Measurements from ENCODE around the gene CYP2U1. TPM values are rescaled to one million over a fixed set of nuclear protein-coding genes. Genes with fewer than 3 reads are reported as not detected.

The CYP2U1 gene
- total RNA-seq, 1 experiment from 2014 or later, result 4.5 TPM

- TF ChIP-seq, protein P1, sequence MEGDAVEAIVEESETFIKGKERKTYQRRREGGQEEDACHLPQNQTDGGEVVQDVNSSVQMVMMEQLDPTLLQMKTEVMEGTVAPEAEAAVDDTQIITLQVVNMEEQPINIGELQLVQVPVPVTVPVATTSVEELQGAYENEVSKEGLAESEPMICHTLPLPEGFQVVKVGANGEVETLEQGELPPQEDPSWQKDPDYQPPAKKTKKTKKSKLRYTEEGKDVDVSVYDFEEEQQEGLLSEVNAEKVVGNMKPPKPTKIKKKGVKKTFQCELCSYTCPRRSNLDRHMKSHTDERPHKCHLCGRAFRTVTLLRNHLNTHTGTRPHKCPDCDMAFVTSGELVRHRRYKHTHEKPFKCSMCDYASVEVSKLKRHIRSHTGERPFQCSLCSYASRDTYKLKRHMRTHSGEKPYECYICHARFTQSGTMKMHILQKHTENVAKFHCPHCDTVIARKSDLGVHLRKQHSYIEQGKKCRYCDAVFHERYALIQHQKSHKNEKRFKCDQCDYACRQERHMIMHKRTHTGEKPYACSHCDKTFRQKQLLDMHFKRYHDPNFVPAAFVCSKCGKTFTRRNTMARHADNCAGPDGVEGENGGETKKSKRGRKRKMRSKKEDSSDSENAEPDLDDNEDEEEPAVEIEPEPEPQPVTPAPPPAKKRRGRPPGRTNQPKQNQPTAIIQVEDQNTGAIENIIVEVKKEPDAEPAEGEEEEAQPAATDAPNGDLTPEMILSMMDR (IDR thresholded peaks at IDR 0.05; ENCODE audit: unreplicated experiment), result no peak
- no peak for DNase-seq
- H3K9me3 Mint-ChIP-seq (ENCODE audit: low read depth, unreplicated experiment), result no peaks in the 10 kb centered on the region
- intact Hi-C loops (cut with micrococcal nuclease; ENCODE audit: unreplicated experiment), result no loop called here
- no peak overlapping the region for H3K4me3 Mint-ChIP-seq (ENCODE audit: low read depth, unreplicated experiment)
- no peaks in the 10 kb centered on the region for H3K27me3 Mint-ChIP-seq (ENCODE audit: unreplicated experiment)
- H3K27ac Mint-ChIP-seq (ENCODE audit: unreplicated experiment), result no peak overlapping the region
- CTCF ChIA-PET, result no interaction called here
- no peaks in the 10 kb centered on the region for H3K36me3 Mint-ChIP-seq (ENCODE audit: insufficient read depth, unreplicated experiment)
- BruUV-seq (replicated peaks), result no TSS peak
- no peaks in the 10 kb centered on the region for H3K4me1 Mint-ChIP-seq (ENCODE audit: low read depth, unreplicated experiment)
These were observed 38.9 kb downstream of the CYP2U1 start for GRCh38 chr4:107970063-107970798.

DNA sequence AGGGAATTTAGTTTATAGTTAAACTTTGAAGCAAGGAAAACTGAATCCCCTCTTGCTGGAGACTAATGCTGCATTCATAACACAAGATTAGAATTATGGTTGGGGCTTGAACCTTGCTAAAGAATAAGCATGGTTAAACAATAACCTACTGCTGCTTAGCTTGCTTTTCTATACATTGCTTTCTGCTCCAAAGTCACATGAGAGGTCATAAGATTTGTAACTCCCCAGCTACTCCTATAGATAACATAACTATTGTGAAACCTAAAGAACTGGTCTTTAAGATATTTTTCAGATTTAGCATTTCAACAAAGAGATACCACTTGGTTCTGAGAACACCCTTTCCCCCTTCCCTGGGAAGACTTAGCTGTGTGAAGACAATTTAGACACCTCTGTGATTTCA, 41.3 kb downstream of the CYP2U1 start:
- no peaks in the 10 kb centered on the region for H3K36me3 Mint-ChIP-seq (ENCODE audit: insufficient read depth, unreplicated experiment)
- no peak overlapping the region for H3K4me3 Mint-ChIP-seq (ENCODE audit: low read depth, unreplicated experiment)
- H3K9me3 Mint-ChIP-seq (ENCODE audit: low read depth, unreplicated experiment), result no peaks in the 10 kb centered on the region
- CTCF ChIA-PET, result no interaction called here
- no peaks in the 10 kb centered on the region for H3K4me1 Mint-ChIP-seq (ENCODE audit: low read depth, unreplicated experiment)
- no peak overlapping the region for H3K27ac Mint-ChIP-seq (ENCODE audit: unreplicated experiment)
- DNase-seq, result no peak
- no TSS peak for BruUV-seq (replicated peaks)
- TF ChIP-seq, protein P1 (IDR thresholded peaks at IDR 0.05; ENCODE audit: unreplicated experiment), result no peak
- H3K27me3 Mint-ChIP-seq (ENCODE audit: unreplicated experiment), result no peaks in the 10 kb centered on the region
- intact Hi-C loops (cut with micrococcal nuclease; ENCODE audit: unreplicated experiment), result no loop called here

DNA sequence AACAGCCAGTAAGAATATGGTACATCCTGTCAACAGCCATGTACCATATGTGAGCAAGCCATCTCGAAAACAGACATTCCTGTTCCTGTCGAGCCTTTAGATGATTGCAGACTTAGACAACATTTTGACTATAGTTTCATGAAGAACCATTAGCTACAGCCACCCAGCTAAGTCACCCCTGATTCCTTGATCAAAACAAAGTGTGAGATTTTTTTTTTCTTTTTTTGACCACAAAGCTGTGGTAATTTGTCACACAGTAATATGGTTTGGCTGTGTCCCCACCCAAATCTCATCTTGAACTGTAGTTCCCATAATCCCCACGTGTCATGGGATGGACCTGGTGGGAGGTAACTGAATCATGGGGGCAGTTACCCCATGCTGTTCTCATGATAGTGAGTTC, 43.2 kb downstream of the CYP2U1 start:
- no peaks in the 10 kb centered on the region for H3K4me1 Mint-ChIP-seq (ENCODE audit: low read depth, unreplicated experiment)
- no TSS peak for BruUV-seq (replicated peaks)
- TF ChIP-seq, protein P1 (IDR thresholded peaks at IDR 0.05; ENCODE audit: unreplicated experiment), result no peak
- no peak for DNase-seq
- H3K27me3 Mint-ChIP-seq (ENCODE audit: unreplicated experiment), result no peaks in the 10 kb centered on the region
- intact Hi-C loops (cut with micrococcal nuclease; ENCODE audit: unreplicated experiment), result no loop called here
- H3K9me3 Mint-ChIP-seq (ENCODE audit: low read depth, unreplicated experiment), result no peaks in the 10 kb centered on the region
- no peak overlapping the region for H3K27ac Mint-ChIP-seq (ENCODE audit: unreplicated experiment)
- H3K4me3 Mint-ChIP-seq (ENCODE audit: low read depth, unreplicated experiment), result no peak overlapping the region
- H3K36me3 Mint-ChIP-seq (ENCODE audit: insufficient read depth, unreplicated experiment), result no peaks in the 10 kb centered on the region
- CTCF ChIA-PET, result no interaction called here

GRCh38 chr4:107977482-107977881, 46.1 kb downstream of the CYP2U1 start:
- no peaks in the 10 kb centered on the region for H3K4me1 Mint-ChIP-seq (ENCODE audit: low read depth, unreplicated experiment)
- TF ChIP-seq, protein P1 (IDR thresholded peaks at IDR 0.05; ENCODE audit: unreplicated experiment), result no peak
- no peaks in the 10 kb centered on the region for H3K9me3 Mint-ChIP-seq (ENCODE audit: low read depth, unreplicated experiment)
- CTCF ChIA-PET, result no interaction called here
- BruUV-seq (replicated peaks), result no TSS peak
- H3K27ac Mint-ChIP-seq (ENCODE audit: unreplicated experiment), result no peak overlapping the region
- no peak overlapping the region for H3K4me3 Mint-ChIP-seq (ENCODE audit: low read depth, unreplicated experiment)
- intact Hi-C loops (cut with micrococcal nuclease; ENCODE audit: unreplicated experiment), result no loop called here
- H3K36me3 Mint-ChIP-seq (ENCODE audit: insufficient read depth, unreplicated experiment), result no peaks in the 10 kb centered on the region
- no peaks in the 10 kb centered on the region for H3K27me3 Mint-ChIP-seq (ENCODE audit: unreplicated experiment)
- DNase-seq, result no peak

Data from Calu3 (cell line).